ENCODE data around the gene STRIT1. TPM values are rescaled to one million over a fixed set of nuclear protein-coding genes. Genes with fewer than 3 reads are reported as not detected.

The STRIT1 gene
- not detected for total RNA-seq

- no peak for DNase-seq
Observed at GRCh38 chr3:155293516-155293915, at the start of gene STRIT1. Gene STRIT1 (minus strand): TSS chr3:155293683.

DNA sequence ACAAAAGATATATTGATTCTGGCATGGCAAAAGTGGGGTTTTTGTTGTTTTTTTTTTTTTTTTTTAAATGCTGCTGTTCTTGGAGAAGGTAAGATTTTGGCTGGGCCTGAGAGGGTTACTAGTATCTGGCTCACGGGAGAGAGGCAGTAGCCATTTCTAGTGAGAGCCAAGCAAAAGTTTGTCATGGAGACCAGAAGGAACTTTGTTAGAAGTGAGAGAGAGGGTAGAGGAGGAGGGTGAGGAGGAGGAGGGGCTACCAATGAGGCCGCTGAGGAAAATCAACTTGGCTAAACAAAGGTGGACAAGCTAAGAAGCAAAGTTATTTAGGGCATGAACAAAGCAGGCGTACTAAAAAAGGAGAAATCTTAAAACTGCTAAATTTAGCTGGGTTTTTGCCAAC is 48.9 kb upstream of the STRIT1 start:
- DNase-seq = no peak

DNA sequence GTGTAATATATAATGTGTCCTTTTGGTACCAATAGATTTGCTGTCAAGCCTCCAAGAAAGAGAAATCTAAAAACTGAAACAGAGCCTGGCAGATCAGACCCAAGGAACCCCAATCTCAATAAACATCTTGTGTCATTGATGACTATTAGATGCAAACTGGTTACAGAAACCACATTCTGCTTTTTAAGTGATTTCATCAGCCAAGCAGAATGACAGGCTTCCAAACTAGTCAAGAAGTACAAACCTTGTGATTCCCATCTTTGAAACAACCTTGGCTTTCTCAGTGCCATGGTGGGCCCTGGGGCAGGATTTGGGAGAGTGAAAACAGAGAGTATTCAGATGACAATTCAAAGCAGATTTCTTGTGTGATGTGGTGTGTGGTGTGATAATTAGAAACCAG is 45.6 kb upstream of the STRIT1 start:
- no peak for DNase-seq

GRCh38 chr3:155335724-155336354 is 42.4 kb upstream of the STRIT1 start:
- DNase-seq = no peak

GRCh38 chr3:155334914-155335723 is 41.6 kb upstream of the STRIT1 start:
- no peak for DNase-seq

GRCh38 chr3:155334215-155334913 is 40.9 kb upstream of the STRIT1 start:
- no peak for DNase-seq

DNA sequence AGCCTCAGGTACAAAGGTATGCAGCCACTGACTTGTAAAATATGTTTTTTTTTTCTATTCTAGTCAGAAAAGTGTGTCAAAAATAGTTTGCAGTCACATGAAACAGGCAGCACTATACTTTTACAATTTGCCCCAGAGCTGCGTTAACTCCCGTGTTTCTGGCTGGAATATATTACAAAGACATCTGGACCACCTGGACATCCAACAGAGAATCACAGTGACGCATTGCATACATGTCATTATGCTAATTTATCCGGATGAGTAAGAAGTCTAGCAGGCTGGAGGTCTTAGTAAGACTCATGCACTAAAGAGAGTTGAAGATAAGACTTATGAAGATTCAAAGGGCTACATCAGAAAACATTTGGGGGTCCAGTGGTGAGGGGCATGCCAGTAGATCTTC is 39.2 kb upstream of the STRIT1 start:
- no peak for DNase-seq

DNA sequence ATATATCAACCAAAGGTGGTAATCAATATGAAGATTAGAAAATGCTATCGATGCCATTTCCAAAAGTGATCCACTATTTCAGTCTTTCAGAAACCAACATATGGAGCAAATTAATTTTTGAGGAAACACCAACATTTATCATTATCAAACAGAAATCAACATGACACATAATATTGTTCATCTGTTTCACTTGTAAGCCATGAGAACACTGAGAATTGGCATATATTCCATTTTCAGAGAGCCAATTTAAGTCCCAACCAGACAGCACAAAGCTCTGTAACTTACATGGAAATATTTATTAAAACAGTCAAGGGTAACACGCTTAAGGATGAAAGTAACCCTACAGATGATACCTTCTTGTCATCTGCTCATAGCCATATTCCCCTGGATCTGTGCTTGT is 37.6 kb upstream of the STRIT1 start:
- DNase-seq = no peak

DNA sequence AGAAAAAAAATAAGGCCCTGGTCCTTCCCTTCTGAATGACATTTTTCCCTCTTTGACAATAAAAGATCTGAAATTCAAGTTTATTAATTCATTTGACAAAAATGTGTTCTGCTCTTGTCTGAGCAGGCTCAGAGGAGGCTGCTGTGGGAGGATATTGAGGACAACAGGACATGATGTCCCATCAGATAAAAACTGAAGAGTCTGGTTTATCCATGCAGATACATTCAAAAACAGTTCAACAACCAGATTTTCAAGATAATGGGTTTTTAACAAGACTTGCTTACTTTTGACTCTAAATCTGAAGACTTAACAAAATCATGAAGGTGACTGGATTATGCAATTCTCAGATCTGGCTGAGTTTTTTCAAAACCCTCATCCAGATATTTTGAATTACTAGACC is 36.9 kb upstream of the STRIT1 start:
- no peak for DNase-seq

- no peak for DNase-seq
Observed at GRCh38 chr3:155329513-155330048, 36.1 kb upstream of the STRIT1 start.

DNA sequence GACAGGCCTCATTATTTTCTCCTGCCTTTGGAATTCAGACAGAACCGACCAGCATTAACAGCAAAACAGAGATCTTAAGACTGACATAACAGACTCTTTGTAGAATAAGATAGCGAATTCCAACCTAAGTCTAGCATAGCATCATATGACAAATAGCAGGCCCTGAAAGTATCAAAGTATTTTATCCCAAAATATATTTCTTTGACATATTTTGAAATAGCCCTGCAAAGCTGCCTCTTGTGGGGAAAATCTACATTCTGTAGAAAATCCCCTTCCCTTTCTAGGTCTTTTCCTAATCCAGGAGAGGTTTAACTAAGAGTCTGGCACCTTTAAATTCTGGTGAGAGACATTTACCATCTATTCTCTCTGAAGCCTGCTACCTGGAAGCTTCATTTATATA is 34.4 kb upstream of the STRIT1 start:
- DNase-seq = no peak

- DNase-seq = no peak
Observed at GRCh38 chr3:155327430-155327829, 33.9 kb upstream of the STRIT1 start.

- DNase-seq = no peak
Observed at GRCh38 chr3:155326901-155327300, 33.4 kb upstream of the STRIT1 start.

- no peak for DNase-seq
Observed at GRCh38 chr3:155326244-155326643, 32.8 kb upstream of the STRIT1 start.

DNA sequence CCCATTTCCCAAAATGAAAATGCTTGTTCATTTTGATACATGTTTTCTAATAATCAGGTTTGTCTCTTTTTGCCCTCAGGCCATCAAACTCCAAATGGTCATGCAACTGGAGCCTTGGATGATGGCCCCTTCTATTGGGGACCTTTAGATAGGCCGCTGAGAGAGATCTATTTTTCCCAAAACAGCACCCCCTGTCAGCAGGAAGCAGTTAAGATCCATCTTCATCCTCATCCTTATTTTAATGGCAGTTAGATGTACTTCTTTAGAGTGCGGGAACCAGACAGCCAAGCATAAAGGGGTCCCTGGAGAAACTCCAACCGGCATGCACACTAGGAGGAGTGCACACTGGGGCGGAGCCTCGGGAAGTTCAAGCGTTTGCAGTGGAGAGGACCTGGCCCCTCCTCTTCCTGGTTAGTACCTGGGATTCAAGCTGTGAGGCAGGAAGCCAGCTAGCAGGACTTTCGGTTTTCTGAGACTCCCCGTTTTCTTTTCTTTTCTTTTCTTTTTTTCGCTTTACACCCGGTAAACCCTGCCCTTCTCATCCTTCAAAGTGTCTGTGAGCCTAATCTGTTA is 31.9 kb upstream of the STRIT1 start:
- no peak for DNase-seq

- no peak for DNase-seq
Observed at GRCh38 chr3:155323063-155323666, 29.7 kb upstream of the STRIT1 start.

DNA sequence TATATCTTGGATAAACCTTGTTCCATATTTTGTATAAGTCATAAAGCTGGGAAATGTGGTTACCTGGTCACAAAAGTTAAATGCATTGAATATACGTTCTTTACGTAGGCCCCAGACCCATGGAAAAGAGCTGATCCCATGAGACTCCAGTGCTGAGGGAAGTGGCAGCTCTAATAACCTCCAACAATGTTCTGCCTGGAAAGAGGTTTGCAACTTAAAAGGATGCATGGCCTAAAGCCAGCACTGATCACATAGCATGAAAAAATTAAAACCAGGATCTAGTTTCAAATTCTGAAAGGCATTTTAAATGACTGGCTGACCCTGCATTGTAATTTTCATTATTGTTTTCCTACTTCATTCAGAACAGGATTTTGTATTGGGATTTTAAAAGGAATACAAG is 27.9 kb upstream of the STRIT1 start:
- DNase-seq = no peak

GRCh38 chr3:155320934-155321333 is 27.5 kb upstream of the STRIT1 start:
- no peak for DNase-seq

- DNase-seq = no peak
Observed at GRCh38 chr3:155318740-155319139, 25.3 kb upstream of the STRIT1 start.

GRCh38 chr3:155317211-155317610 is 23.7 kb upstream of the STRIT1 start:
- no peak for DNase-seq

- no peak for DNase-seq
Observed at GRCh38 chr3:155316426-155316825, 22.9 kb upstream of the STRIT1 start.

GRCh38 chr3:155313916-155314315 is 20.4 kb upstream of the STRIT1 start:
- DNase-seq = no peak

DNA sequence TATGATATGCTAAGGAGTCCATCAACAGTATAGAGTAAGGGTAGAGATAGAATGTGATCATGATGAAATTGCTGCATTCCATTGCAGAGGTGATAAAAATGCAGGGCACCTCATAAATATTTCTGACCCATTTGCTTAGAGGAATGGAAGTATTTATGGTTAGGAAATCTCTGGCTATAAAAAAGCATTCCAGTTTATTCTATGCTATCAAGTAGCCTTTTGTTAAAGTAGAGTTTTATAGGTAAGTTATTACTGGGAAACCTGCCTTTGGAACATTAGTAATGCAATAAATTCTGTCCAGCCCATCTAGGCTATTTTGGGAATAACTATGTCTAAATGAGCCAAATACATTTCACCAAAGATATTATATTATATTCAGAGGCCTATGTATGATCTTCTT is 19.8 kb upstream of the STRIT1 start:
- DNase-seq = no peak

Measured in effector CD4-positive, alpha-beta T cell (primary cell).